HG03196 (cell line): ENCODE measurements around the gene RNF215.

Experiments used
- ATAC-seq: cut with Tn5 transposase; IDR thresholded peaks from one replicate; pipeline ENCODE4 v1.9.1; 2021; ENCODE audit not compliant: unreplicated experiment

The RNF215 gene

DNA sequence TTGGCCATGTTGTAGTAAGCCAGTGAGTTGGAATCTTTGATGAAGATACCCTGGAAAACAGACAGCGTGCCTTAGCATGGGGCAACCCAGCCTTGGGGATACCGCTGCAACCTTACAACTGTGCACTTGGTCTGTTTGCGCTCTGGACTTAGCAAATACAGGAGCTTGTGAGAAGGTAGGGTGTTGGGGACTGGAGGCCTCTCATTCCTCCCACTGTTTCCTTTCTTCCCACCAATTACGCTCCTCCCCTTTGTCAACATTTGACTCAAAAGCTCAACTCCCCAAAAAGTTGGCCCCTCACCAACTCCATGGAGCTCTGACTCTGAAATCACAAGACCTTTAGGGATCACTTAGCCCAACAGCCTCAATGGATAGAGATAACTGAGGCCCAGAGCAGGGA is 52.6 kb downstream of the RNF215 start:
- no peak for ATAC-seq

DNA sequence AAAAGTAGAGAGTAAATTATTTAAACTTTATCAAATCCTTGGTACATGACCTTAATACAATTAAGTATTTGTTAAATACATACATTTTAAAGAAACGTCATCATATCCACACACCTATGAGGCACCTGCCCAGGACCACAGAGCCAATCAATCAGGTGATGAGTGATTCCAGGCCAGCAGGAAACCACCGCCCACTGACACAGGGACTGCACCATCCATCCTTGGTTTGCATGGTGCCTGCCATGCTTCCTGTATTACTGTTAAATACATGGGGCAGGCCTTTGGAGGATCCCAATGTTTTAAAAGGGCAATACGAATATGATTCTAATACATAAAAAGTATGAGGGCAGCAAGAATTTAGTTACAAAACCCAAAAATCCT is 53.5 kb downstream of the RNF215 start:
- ATAC-seq, result no peak

DNA sequence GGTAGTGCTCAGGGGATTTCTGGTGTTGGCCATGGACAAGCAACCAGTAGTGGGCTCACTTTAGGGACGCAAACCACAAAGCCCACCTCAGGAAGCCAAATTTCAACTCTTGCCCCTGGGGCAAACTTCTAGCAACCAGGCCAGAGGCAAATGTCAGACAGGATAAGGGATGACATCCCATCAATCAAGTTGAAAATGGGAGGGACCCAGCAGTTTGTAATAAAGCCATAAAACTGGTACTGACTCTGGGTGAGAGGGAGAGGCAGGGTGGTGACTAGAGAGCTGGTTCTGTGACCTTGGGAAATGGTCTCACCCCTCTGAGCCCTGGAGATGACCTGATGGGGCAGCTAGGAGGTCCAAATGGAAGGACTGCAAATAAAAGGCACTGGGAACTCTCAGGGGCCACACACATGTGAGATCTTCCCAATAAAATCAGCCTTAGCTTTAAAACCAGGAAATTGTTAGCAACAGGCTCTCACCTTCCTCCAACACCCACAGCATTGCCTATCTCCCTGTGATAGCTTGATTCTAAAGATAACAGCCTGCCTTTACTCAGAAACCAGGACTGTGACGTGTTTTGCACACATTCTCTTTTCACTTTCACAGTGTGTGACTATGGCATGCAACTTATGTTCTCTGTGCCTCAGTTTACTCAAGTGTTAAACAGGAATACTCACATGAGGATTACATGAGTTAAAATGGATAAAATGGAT is 54.1 kb downstream of the RNF215 start:
- ATAC-seq, result no peak

DNA sequence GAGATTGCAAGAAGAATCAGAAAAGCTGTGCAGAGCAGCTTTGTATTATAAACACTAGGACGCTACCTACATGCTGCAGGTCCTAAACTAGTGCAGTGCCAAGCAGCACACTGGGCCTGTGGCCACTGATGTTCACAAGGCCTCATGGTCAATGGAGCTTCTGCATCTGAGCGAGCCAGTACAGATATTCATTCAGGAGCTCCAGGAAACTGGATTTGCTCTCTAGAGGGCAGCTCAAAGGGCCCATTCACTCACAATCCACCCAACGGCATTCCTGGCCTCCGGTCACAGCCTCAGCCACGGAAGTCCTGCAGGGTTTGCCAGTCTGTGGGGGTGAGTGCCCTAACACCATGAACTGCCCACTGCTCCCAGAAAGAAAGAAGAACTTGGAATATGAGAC is 54.7 kb downstream of the RNF215 start:
- ATAC-seq, result no peak
